Natural killer cell (primary cell): Measurements from ENCODE around the gene NHLRC2. TPM values are rescaled to one million over a fixed set of nuclear protein-coding genes. Genes with fewer than 3 reads are reported as not detected.

ENCODE experiments used
- ATAC-seq, 3 donors: fragments of 150-1000 bp in 2 of 3; fragments of 200-7000 bp in 1 of 3; cut with Tn5 transposase; 1 replicate in 1 of 3; 2 replicates in 2 of 3; pipeline ENCODE4 v1.10.0; 2021; ENCODE audit warnings: mild to moderate bottlenecking in 2 of 3, moderate library complexity in 2 of 3
- DNase-seq, 2 donors: peaks; one replicate each; pipeline versions ENCODE4 v3.0.0 to v3.0.0-alpha.2; 2013 to 2021; ENCODE audit warnings: mixed read lengths in 1 of 2
- H3K27ac ChIP-seq: one replicate; pipeline ENCODE4 v1.5.1; 2013; ENCODE audit warnings: mild to moderate bottlenecking, low read length
- H3K27me3 ChIP-seq: one replicate; pipeline ENCODE4 v1.6.1; 2013; ENCODE audit warnings: low read length; ENCODE audit not compliant: control insufficient read depth, insufficient read depth
- H3K36me3 ChIP-seq: one replicate; pipeline ENCODE4 v1.6.1; 2013; ENCODE audit warnings: low read length; ENCODE audit not compliant: control insufficient read depth, insufficient read depth
- H3K4me1 ChIP-seq: one replicate; pipeline ENCODE4 v1.6.1; 2013; ENCODE audit warnings: low read length; ENCODE audit not compliant: control insufficient read depth, insufficient read depth
- H3K4me3 ChIP-seq: one replicate; pipeline ENCODE4 v1.5.1; 2013; ENCODE audit warnings: low read length
- H3K9me3 ChIP-seq: one replicate; pipeline ENCODE4 v1.6.1; 2013; ENCODE audit warnings: low read length; ENCODE audit not compliant: control insufficient read depth, insufficient read depth
- H3K27ac Mint-ChIP-seq, 2 donors: one replicate each; pipeline ENCODE4 v1.8.0; 2022; ENCODE audit warnings: mild to moderate bottlenecking in 2 of 2, mixed read lengths in 2 of 2, moderate library complexity in 1 of 2
- H3K27me3 Mint-ChIP-seq, 2 donors: one replicate each; pipeline ENCODE4 v1.8.0; 2022; ENCODE audit warnings: low read depth in 2 of 2, mixed read lengths in 2 of 2
- H3K36me3 Mint-ChIP-seq: one replicate; pipeline ENCODE4 v1.8.0; 2022; ENCODE audit warnings: mixed read lengths
- H3K4me1 Mint-ChIP-seq, 2 donors: one replicate each; pipeline ENCODE4 v1.8.0; 2022; ENCODE audit warnings: mixed read lengths in 2 of 2
- H3K4me3 Mint-ChIP-seq: one replicate; pipeline ENCODE4 v1.8.0; 2022; ENCODE audit warnings: mild to moderate bottlenecking, moderate library complexity, mixed read lengths
- H3K9me3 Mint-ChIP-seq, 2 donors: one replicate each; pipeline ENCODE4 v1.8.0; 2022; ENCODE audit warnings: mixed read lengths in 2 of 2
- whole genome bisulfite sequencing: methylation state at CpG from one replicate; pipeline ENCODE4 v1.1.7; 2013; ENCODE audit warnings: missing lambda C conversion rate; ENCODE audit not compliant: insufficient coverage; 5-methylcytosine and 5-hydroxymethylcytosine counted together
- intact Hi-C: fragments of 100-400 bp; cut with micrococcal nuclease; formaldehyde crosslinking; loops from one replicate; pipeline ENCODE4 v1.14.2; 2022
- total RNA-seq, 4 donors: library from RNA; stranded (reverse); fragments of 120-200 nt in 1 of 4; gene quantifications; one replicate each; pipeline versions ENCODE4 v1.2.3 to v1.2.4, GENCODE V29; 2013 to 2022
- TF ChIP-seq, protein P1 (sequence below): fragments of 200-600 bp; IDR thresholded peaks from one replicate; pipeline ENCODE4 v1.8.0; 2022; ENCODE audit warnings: antibody characterized with exemption

NHLRC2 gene
- total RNA-seq, 3 donors from 2014 or later (not counting 1 experiment from before 2014, with no cell fraction given): 19.0 to 24.7 (median 22.4) TPM

DNA sequence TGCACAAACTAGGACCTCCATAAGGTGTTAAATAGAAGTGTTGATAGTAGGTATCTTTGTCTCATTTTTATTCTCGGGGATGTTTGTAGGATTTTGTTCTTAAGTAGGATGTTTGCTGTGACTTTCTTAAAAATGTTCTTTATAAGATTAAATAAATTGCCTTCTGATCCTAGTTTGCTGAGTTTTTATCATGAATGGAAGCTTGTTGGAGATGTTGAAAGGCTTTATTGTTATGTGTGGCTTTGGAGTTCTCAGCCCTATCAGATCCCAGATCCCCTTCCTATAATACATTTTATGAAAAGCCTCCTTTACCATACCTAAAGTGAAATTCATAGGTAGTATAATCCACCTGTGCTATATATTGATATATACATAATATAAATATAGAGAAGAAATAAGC lies 40.1 kb downstream of the NHLRC2 start:
- WGBS: 80% methylated on average over 1 of the region's 1 CpG
- no peaks in the 10 kb centered on the region for H3K36me3 Mint-ChIP-seq
- ATAC-seq (no peak), DNase-seq (no peak)
- H3K9me3 Mint-ChIP-seq: no peaks in the 10 kb centered on the region
- Histone ChIP-seq H3K4me3 (no peak overlapping the region), H3K9me3 (no peaks in the 10 kb centered on the region), H3K27ac (no peak overlapping the region), H3K27me3 (no peaks in the 10 kb centered on the region), H3K36me3 (peaks cover 13% of the 10 kb centered on the region), H3K4me1 (no peaks in the 10 kb centered on the region)
- intact Hi-C loops: no loop called here
- H3K4me1 Mint-ChIP-seq: peaks cover 5 to 8% of the 10 kb centered on the region in 2 donors
- no peak overlapping the region for H3K27ac Mint-ChIP-seq
- H3K27me3 Mint-ChIP-seq: no peaks in the 10 kb centered on the region
- H3K4me3 Mint-ChIP-seq: no peak overlapping the region
- TF ChIP-seq, protein P1, sequence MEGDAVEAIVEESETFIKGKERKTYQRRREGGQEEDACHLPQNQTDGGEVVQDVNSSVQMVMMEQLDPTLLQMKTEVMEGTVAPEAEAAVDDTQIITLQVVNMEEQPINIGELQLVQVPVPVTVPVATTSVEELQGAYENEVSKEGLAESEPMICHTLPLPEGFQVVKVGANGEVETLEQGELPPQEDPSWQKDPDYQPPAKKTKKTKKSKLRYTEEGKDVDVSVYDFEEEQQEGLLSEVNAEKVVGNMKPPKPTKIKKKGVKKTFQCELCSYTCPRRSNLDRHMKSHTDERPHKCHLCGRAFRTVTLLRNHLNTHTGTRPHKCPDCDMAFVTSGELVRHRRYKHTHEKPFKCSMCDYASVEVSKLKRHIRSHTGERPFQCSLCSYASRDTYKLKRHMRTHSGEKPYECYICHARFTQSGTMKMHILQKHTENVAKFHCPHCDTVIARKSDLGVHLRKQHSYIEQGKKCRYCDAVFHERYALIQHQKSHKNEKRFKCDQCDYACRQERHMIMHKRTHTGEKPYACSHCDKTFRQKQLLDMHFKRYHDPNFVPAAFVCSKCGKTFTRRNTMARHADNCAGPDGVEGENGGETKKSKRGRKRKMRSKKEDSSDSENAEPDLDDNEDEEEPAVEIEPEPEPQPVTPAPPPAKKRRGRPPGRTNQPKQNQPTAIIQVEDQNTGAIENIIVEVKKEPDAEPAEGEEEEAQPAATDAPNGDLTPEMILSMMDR: no peak

DNA sequence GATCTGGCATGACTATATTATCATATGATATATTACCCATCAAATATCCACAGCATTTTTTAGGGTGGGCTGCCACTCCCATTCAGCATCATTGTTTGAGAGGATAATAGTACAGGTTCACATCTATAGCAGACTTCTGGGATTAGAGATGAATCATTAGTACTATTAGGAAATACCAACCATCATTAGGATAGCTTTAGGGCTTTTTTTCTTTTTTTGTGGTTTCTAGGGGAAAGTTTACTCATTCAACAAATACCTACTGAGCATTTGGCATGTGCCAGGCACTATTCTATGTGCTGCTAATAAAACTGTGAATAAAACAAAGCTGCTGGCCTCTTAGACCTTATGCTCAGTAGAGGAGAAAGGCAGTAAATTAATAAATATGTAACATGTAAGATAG lies 40.6 kb downstream of the NHLRC2 start:
- no peak overlapping the region for H3K4me3 Mint-ChIP-seq

GRCh38 chr10:113897693-113898618 lies 43.5 kb downstream of the NHLRC2 start:
- 88% methylated on average over 6 of the region's 6 CpGs for WGBS
- H3K4me3 Mint-ChIP-seq: no peak overlapping the region
- Histone ChIP-seq H3K4me1 (no peaks in the 10 kb centered on the region), H3K4me3 (no peak overlapping the region), H3K27ac (no peak overlapping the region), H3K9me3 (no peaks in the 10 kb centered on the region), H3K36me3 (peaks cover 31% of the 10 kb centered on the region), H3K27me3 (no peaks in the 10 kb centered on the region)
- ATAC-seq (no peak), DNase-seq (no peak)
- no peaks in the 10 kb centered on the region for H3K27me3 Mint-ChIP-seq
- TF ChIP-seq, protein P1: no peak
- intact Hi-C loops: no loop called here
- H3K4me1 Mint-ChIP-seq: peaks cover 0 to 5% of the 10 kb centered on the region in 2 donors
- H3K27ac Mint-ChIP-seq: no peak overlapping the region
- peaks cover 4% of the 10 kb centered on the region for H3K36me3 Mint-ChIP-seq
- no peaks in the 10 kb centered on the region for H3K9me3 Mint-ChIP-seq

More for the DNA sequence above, 40.6 kb downstream of the NHLRC2 start:
- H3K27me3 Mint-ChIP-seq: no peaks in the 10 kb centered on the region
- DNase-seq (no peak), ATAC-seq (no peak)
- H3K27me3 ChIP-seq: no peaks in the 10 kb centered on the region
- H3K36me3 Mint-ChIP-seq: no peaks in the 10 kb centered on the region
- peaks cover 13% of the 10 kb centered on the region for H3K36me3 ChIP-seq
- no peak overlapping the region for H3K4me3 ChIP-seq
- no peak overlapping the region for H3K27ac Mint-ChIP-seq
- H3K4me1 Mint-ChIP-seq: peaks cover 5 to 8% of the 10 kb centered on the region in 2 donors
- no peaks in the 10 kb centered on the region for H3K9me3 ChIP-seq
- H3K9me3 Mint-ChIP-seq: no peaks in the 10 kb centered on the region
- no peak overlapping the region for H3K27ac ChIP-seq
- TF ChIP-seq, protein P1: no peak
- no peaks in the 10 kb centered on the region for H3K4me1 ChIP-seq
- intact Hi-C loops: no loop called here
